GM19193 (cell line): Measurements from ENCODE around the gene RPL12.

ENCODE experiments used
- POLR2A ChIP-seq: IDR thresholded peaks from 4 replicates; pipeline ENCODE4 v1.6.1; 2011; ENCODE audit not compliant: insufficient read depth, insufficient read length; ENCODE audit errors: extremely low read depth

Gene RPL12

GRCh38 chr9:127485995-127486394, 34.8 kb upstream of the RPL12 start:
- TF ChIP-seq POLR2A, result no peak

GRCh38 chr9:127482662-127483061, 31.5 kb upstream of the RPL12 start:
- TF ChIP-seq POLR2A, result no peak

- no peak for TF ChIP-seq POLR2A
Measured at GRCh38 chr9:127479507-127480081, 28.4 kb upstream of the RPL12 start.

GRCh38 chr9:127474592-127474991, 23.4 kb upstream of the RPL12 start:
- TF ChIP-seq POLR2A, result no peak

- TF ChIP-seq POLR2A, result no peak
Measured at GRCh38 chr9:127473932-127474331, 22.7 kb upstream of the RPL12 start.

GRCh38 chr9:127473501-127473900, 22.3 kb upstream of the RPL12 start:
- TF ChIP-seq POLR2A, result no peak

- no peak for TF ChIP-seq POLR2A
Measured at GRCh38 chr9:127470662-127471061, 19.5 kb upstream of the RPL12 start.

- TF ChIP-seq POLR2A, result no peak
Measured at GRCh38 chr9:127467621-127468020, 16.4 kb upstream of the RPL12 start.

GRCh38 chr9:127463911-127464310, 12.7 kb upstream of the RPL12 start:
- no peak for TF ChIP-seq POLR2A

GRCh38 chr9:127463382-127463781, 12.2 kb upstream of the RPL12 start:
- TF ChIP-seq POLR2A, result no peak

GRCh38 chr9:127458921-127459320, 7.7 kb upstream of the RPL12 start:
- TF ChIP-seq POLR2A, result no peak

GRCh38 chr9:127457191-127457878, 6.1 kb upstream of the RPL12 start:
- no peak for TF ChIP-seq POLR2A

- TF ChIP-seq POLR2A, result no peak
Measured at GRCh38 chr9:127455324-127455992, 4.3 kb upstream of the RPL12 start.

- TF ChIP-seq POLR2A, result no peak
Measured at GRCh38 chr9:127452691-127453090, 1.5 kb upstream of the RPL12 start.

GRCh38 chr9:127451858-127452656, 851 bp upstream of the RPL12 start:
- TF ChIP-seq POLR2A, result no peak

GRCh38 chr9:127451608-127451857, 327 bp upstream of the RPL12 start:
- no peak for TF ChIP-seq POLR2A
